ENCODE data around the gene GFI1B. TPM values are rescaled to one million over a fixed set of nuclear protein-coding genes. Genes with fewer than 3 reads are reported as not detected.

The GFI1B gene
- total RNA-seq, 2 experiments from 2014 or later: not detected

DNA sequence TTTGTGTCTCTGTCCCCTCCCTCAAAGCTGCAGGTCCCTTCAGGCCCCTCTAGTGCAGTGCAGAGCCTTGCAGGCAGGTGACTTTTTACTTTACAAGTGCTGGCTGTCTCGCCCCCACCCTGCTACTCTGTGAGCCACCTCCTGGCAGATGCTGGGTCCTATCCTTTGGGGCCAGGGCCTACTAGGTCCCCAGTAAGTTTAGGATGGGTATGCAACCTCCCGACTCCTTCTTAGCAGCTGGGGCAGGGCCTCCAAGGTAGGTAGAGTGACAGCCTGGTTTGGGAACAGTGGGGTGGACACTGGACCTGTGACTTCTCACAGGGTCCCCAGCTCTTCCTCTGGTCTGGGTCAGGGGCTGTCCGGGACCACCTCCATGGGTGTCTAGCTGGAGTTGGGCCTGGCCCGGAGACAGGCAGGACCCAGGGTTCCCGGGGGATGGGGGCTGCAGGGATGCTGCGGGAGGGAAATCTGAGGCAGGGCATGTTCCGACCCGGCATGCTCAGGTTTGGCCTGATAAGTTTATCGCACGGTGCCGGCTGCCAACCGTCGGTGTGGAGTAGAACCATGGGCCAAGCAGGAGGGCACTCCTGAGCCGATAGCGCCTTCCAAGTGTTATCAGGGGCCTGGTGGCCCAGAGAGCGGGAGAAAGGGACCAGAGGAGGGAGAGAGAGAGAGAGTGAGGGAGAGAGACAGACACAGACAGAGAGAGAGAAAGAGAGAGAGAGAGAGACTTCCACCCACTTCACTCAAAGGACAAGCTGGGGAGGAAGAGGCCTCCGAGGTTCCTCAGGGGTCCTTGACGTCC, 20.5 kb downstream of the GFI1B start:
- ChIA-PET POLR2A (interaction anchor here (0.7 kb wide), 1 partner anchor 31 kb away, joined by 3 read pairs; no protein-coding TSS in a partner anchor), CTCF (no interaction called here)
- DNase-seq: no peak
- Mint-ChIP-seq H3K4me3 (no peak overlapping the region), H3K27ac (no peak overlapping the region), H3K4me1 (peaks cover 3% of the 10 kb centered on the region), H3K36me3 (ENCODE audit: low read depth) (no peaks in the 10 kb centered on the region), H3K27me3 (peaks cover 27% of the 10 kb centered on the region), H3K9me3 (no peaks in the 10 kb centered on the region)

DNA sequence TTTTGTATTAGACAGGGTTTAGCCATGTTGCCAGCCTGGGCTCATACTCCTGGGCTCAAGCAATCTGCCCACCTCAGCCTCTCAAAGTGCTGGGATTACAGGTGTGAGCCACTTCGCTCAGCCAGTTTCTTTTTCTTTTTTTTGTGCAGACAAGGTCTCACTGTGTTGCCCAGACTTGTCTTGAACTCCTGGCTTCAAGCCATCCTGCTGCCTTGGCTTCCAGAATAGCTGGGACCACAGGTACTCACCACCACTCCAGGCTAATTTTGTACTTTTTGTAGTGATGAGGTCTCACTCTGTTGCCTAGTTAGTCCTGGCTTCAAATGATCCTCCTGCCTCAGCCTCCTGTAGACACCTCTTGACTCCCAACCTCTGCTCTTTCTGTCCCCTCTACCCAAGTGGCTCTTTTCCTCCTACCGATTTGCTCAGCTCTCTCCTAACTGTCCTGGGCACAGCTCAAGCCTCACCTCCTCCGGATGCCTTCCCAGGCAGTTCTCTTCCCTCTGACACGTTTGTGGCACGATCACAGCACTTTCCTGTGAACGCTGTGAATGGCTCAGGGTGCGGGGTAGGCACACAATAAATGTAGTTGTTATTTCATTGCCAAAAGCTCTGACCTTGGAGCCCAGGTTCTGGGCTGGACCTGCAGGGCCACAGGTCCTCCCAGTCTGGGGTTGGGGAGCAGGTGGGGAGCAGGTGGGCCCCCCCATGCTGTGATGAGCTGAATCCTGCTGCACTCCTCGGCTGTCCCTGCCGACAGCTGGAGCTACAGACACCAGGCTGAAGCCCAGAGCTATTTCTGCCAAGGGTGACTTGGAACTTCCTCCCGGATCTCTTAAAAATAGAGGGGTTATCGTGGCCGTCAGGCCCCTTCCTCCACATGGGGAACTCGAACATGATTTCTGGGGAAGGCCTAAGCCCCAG, 23.9 kb downstream of the GFI1B start:
- H3K27ac Mint-ChIP-seq: no peak overlapping the region
- H3K4me3 Mint-ChIP-seq: no peak overlapping the region
- ChIA-PET POLR2A (interaction anchor here (1.9 kb wide), 1 partner anchor 28 kb away, joined by 5 read pairs; the partner anchor contains the start of gene GTF3C5), CTCF (interaction anchor here (1.4 kb wide), 1 partner anchor 20 kb away, joined by 3 read pairs; no protein-coding TSS in a partner anchor)
- no peaks in the 10 kb centered on the region for H3K4me1 Mint-ChIP-seq
- H3K9me3 Mint-ChIP-seq: no peaks in the 10 kb centered on the region
- no peak for DNase-seq
- H3K36me3 Mint-ChIP-seq (ENCODE audit: low read depth): no peaks in the 10 kb centered on the region
- H3K27me3 Mint-ChIP-seq: peaks cover 35% of the 10 kb centered on the region

DNA sequence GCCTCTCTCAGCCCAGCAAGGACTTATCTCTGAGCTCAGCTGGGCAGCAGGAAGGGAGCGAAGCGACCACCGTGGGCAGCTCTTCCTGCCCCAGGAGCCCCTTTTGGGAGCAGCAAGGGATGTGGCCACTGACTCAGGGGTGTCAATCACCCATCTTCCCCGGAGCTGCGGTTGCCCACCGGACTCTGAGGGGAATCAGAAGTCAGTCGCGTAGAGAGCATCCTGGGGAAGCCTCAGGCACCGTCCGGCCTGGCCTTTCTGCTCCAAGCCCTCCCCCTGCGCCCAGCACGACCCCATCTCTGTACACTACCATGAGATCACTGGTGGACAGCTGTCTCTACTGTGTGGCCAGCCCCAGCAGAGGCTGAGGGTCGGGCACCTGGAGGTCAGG, 24.6 kb downstream of the GFI1B start:
- Mint-ChIP-seq H3K9me3 (no peaks in the 10 kb centered on the region), H3K36me3 (ENCODE audit: low read depth) (no peaks in the 10 kb centered on the region), H3K4me1 (no peaks in the 10 kb centered on the region), H3K4me3 (no peak overlapping the region), H3K27me3 (peaks cover 34% of the 10 kb centered on the region), H3K27ac (no peak overlapping the region)
- DNase-seq: no peak
- ChIA-PET POLR2A (interaction anchor here (1.9 kb wide), 1 partner anchor 27 kb away, joined by 5 read pairs; the partner anchor contains the start of gene GTF3C5), CTCF (interaction anchor here (1.4 kb wide), 1 partner anchor 19 kb away, joined by 3 read pairs; no protein-coding TSS in a partner anchor)

DNA sequence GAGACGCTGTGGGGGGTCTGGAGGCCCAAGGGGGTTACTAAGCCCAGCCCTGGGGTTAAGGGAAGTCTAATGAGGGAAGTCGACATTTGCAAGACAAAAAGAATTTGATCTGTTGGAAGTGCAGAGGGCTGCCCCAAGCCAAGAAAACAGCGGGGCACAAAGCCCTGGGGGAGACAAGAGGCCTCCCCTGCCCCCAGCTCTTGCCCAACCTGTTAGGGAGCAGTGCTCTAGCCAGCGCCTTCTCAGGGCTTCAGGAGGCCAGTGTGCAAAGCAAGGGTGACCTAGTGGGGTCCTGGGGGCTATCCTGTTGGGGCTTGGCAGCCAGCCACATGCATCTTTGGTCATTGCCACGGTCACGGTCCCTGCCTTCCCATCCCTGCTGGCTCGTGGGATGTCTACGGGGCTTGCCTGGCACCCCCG, 25.2 kb downstream of the GFI1B start:
- Mint-ChIP-seq H3K4me1 (no peaks in the 10 kb centered on the region), H3K36me3 (ENCODE audit: low read depth) (no peaks in the 10 kb centered on the region), H3K4me3 (no peak overlapping the region), H3K27ac (no peak overlapping the region), H3K9me3 (no peaks in the 10 kb centered on the region), H3K27me3 (peaks cover 34% of the 10 kb centered on the region)
- ChIA-PET POLR2A (interaction anchor here (1.9 kb wide), 1 partner anchor 27 kb away, joined by 5 read pairs; the partner anchor contains the start of gene GTF3C5), CTCF (no interaction called here)
- DNase-seq: no peak

DNA sequence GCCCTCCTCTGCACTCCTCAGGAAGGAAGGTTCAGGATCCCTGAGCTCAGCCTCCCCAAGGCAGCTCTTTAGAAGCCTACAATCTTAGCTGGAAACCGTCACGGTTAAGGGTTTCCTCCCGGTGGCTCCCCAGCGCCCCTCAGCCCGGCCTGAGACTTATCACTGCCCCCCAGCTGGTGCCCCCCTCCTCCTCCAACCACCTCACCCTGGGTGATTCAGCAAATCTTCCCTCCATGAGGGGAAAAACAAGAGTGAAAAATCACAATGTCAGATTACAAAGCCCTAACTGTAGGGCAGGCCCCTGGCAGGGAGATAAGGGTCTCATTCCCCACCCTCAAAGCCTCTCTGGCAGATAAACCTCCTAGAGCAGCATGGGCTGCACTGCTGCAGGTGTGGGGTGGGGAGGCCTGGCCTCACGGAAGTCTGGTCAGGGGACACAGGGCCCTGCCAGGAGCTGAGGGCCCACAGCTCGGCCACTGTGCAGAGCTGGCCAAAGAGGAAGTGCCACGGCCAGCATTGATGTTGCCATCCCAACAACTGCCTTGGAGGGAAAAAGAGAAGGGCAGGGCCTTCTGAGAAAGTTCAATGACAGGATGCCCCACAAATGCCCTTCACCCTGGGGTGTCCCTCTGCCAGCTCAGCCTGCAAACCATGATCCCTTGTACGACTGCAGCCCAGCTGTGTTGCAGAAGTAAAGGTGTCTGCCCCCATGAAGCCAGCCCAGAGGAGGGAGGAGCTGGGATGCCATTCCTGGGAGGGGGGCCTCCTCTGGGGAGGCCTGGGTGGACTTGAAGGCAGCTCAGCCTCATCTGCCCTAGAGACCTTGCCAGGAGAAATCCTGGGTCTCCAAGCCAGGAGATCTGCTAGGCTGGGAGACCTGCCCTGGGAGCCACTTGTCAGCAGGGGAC, 25.9 kb downstream of the GFI1B start:
- ChIA-PET CTCF (interaction anchor here (1.2 kb wide), 1 partner anchor 18 kb away, joined by 5 read pairs; no protein-coding TSS in a partner anchor), POLR2A (no interaction called here)
- H3K27me3 Mint-ChIP-seq: peaks cover 39% of the 10 kb centered on the region
- no peak for DNase-seq
- H3K27ac Mint-ChIP-seq: no peak overlapping the region
- H3K4me1 Mint-ChIP-seq: no peaks in the 10 kb centered on the region
- H3K36me3 Mint-ChIP-seq (ENCODE audit: low read depth): no peaks in the 10 kb centered on the region
- H3K9me3 Mint-ChIP-seq: no peaks in the 10 kb centered on the region
- H3K4me3 Mint-ChIP-seq: no peak overlapping the region

DNA sequence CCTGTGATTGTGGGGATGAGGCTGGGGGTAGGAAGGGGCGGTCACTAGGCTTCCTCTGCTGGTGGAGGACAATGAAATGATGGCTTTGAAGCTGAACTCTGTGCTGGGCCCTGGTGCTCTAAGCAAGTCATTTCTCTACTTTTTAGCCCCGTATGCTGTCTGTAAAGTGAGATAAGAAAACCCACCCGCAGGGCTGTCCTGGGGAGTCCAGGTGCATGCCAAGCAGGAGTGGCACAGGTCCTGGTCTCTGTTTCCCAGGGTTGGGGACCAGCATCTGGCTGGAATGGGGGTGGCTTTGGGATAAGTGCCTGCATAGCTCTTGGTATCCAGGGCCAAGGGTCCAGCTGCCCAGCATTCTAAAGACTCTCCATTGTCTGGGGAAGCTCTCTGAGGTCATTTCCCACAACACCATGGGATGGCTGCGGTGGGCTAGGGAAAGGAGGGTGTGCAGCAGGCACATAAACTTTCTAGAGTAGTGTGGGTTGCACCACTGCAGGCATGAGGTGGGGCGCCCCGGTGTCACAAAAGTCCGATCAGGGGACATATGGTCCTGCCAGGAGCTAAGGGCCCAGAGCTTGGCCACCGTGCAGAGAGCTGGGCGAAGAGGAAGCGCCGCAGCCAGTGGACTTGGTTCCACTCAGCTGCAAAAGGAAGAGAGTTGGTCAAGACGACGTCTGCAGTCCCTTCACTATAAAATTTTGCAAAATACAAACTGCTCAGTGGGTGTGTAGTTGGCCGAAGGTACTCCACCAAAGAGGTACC, 26.7 kb downstream of the GFI1B start:
- ChIA-PET POLR2A (no interaction called here), CTCF (interaction anchor here (0.6 to 1.2 kb wide), 2 partner anchors 17 kb away, joined by 3 to 5 read pairs; no protein-coding TSS in a partner anchor)
- no peak overlapping the region for H3K4me3 Mint-ChIP-seq
- no peaks in the 10 kb centered on the region for H3K9me3 Mint-ChIP-seq
- no peak overlapping the region for H3K27ac Mint-ChIP-seq
- no peak for DNase-seq
- H3K27me3 Mint-ChIP-seq: peaks cover 41% of the 10 kb centered on the region
- H3K4me1 Mint-ChIP-seq: no peaks in the 10 kb centered on the region
- H3K36me3 Mint-ChIP-seq (ENCODE audit: low read depth): no peaks in the 10 kb centered on the region

DNA sequence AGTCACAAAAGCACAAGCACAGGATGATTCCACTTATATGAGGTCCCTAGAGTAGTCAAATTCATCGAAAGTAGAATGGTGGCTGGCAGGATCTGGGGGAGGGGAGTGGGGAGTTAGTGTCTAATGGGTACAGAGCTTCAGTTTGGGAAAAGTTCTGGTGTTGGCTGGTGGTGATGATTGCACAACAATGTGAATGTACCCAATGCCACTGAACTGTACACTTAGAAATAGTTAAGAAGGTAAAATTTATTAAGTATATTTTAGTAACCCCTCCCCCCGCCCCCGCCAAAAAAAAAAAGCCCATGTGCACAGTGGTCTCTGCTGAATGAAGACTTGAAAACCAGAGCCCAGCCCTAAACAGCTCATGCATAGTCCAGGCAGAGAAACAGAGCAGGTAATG, 27.5 kb downstream of the GFI1B start:
- no peaks in the 10 kb centered on the region for H3K36me3 Mint-ChIP-seq (ENCODE audit: low read depth)
- POLR2A ChIA-PET: no interaction called here
- H3K4me3 Mint-ChIP-seq: no peak overlapping the region
- H3K27ac Mint-ChIP-seq: no peak overlapping the region
- CTCF ChIA-PET: interaction anchor here (0.6 kb wide), 1 partner anchor 16 kb away, joined by 3 read pairs; no protein-coding TSS in a partner anchor
- H3K4me1 Mint-ChIP-seq: no peaks in the 10 kb centered on the region
- peaks cover 39% of the 10 kb centered on the region for H3K27me3 Mint-ChIP-seq
- no peaks in the 10 kb centered on the region for H3K9me3 Mint-ChIP-seq
- DNase-seq: no peak

DNA sequence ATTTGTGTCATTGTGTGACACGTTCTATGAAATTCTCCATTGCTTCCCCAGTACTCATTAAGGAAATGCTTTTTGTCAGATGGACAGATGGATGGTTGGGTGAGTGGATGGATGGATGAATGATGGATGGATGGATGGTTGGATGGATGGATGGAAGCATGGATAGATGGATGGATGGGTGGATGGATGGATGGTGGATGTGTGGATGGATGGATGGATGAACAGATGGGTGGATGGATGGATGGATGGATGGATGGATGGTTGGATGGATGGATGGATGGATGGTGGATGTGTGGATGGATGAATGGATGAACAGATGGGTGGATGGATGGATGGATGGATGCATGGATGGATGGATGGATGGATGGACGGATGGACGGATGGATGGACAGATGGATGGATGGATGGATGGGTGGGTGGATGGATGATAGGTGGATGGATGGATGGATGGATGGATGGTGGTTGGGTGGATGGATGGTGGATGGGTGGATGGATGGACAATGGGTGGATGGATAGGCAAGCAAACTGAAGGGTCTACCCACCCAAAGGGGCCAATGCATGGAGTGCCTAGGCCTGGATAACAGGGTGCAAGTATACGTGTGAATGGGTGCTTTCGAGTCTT, 28.3 kb downstream of the GFI1B start:
- no peak for DNase-seq
- ChIA-PET CTCF (interaction anchor here (2.0 kb wide), 1 partner anchor 15 kb away, joined by 5 read pairs; no protein-coding TSS in a partner anchor), POLR2A (no interaction called here)
- Mint-ChIP-seq H3K36me3 (ENCODE audit: low read depth) (no peaks in the 10 kb centered on the region), H3K4me3 (no peak overlapping the region), H3K27ac (no peak overlapping the region), H3K27me3 (peaks cover 39% of the 10 kb centered on the region), H3K4me1 (no peaks in the 10 kb centered on the region), H3K9me3 (no peaks in the 10 kb centered on the region)

DNA sequence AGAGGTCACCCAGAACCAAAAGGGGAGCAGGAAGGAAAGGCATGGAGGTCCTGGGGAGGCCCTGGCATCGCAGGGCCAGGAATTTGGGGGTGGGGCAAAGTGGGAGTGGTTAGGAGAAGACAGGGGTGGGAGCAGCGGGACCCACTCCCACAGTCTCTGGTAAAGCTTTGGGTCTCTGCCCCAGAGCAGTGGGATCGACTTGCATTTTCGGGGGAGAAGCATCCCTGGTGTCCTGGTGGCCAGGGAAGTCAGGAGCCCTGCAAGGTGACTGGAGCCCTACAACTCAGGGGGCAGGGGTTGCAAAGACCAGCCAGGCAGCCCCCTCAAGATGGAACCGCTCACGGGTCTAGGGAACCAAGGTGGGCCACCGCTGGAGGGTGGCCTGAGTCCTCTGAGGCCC, 29.9 kb downstream of the GFI1B start:
- Mint-ChIP-seq H3K36me3 (ENCODE audit: low read depth) (no peaks in the 10 kb centered on the region), H3K27ac (no peak overlapping the region)
- POLR2A ChIA-PET: no interaction called here

DNA sequence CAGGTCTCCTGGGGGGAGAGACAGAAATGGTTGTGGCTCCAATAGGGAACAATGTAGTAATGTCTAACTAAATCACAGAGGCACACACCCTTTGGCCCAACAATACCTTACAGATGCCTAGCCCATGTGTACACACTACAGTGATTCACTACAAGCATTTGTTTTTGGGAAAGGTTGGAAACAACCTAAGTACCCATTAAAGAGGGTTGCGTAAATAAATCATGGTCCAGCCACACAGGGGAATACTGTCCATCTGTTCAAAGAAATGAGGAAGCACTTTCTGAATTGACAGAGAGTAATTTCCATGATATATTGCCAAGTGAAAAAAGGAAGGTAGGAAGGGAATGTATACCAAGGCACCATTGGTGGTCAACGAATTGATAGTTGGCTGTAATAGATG, 30.3 kb downstream of the GFI1B start:
- no peaks in the 10 kb centered on the region for H3K36me3 Mint-ChIP-seq (ENCODE audit: low read depth)
- no peak overlapping the region for H3K4me3 Mint-ChIP-seq
- H3K27me3 Mint-ChIP-seq: peaks cover 28% of the 10 kb centered on the region
- no peak for DNase-seq
- no peaks in the 10 kb centered on the region for H3K4me1 Mint-ChIP-seq
- ChIA-PET POLR2A (no interaction called here), CTCF (no interaction called here)
- no peak overlapping the region for H3K27ac Mint-ChIP-seq
- no peaks in the 10 kb centered on the region for H3K9me3 Mint-ChIP-seq

More for the DNA sequence above, 29.9 kb downstream of the GFI1B start:
- Mint-ChIP-seq H3K4me3 (no peak overlapping the region), H3K27me3 (peaks cover 28% of the 10 kb centered on the region), H3K9me3 (no peaks in the 10 kb centered on the region), H3K4me1 (no peaks in the 10 kb centered on the region)
- no peak for DNase-seq
- CTCF ChIA-PET: interaction anchor here (2.0 kb wide), 1 partner anchor 14 kb away, joined by 5 read pairs; no protein-coding TSS in a partner anchor

DNA sequence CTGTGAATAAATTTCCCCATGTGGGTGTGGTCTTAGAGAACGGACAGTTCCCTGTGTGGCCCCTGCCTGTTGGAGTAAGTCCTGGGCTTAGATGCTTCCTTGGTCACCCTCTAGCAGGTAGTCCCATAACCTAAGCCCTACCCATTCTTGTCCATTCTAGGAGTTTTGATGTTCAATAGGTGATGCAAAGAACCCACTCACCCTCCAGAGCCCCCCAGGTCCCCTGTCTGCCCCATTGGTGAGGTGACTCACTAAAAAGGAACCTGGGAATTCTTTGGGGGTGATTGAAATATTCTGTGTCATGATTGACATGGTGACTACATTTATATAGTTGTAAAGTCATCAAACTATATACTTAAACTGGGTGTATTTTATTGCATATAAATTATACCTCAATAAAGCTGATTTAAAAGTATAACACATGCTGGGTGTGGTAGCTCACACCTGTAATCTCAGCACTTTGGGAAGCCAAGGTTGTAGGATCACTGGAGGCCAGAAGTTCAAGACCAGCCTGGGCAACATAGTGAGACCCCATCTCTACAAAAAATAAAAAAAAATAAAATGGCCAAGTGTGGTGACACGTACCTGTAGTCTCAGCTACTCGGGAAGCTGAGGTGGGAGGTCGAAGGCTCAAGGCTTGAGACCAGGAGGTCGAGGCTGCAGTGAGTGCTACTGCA, 31.6 kb downstream of the GFI1B start:
- Mint-ChIP-seq H3K9me3 (no peaks in the 10 kb centered on the region), H3K27me3 (peaks cover 33% of the 10 kb centered on the region), H3K4me3 (no peak overlapping the region), H3K4me1 (no peaks in the 10 kb centered on the region), H3K36me3 (ENCODE audit: low read depth) (no peaks in the 10 kb centered on the region), H3K27ac (no peak overlapping the region)
- ChIA-PET POLR2A (no interaction called here), CTCF (interaction anchor here (1.7 kb wide), 1 partner anchor 12 kb away, joined by 8 read pairs; no protein-coding TSS in a partner anchor)
- no peak for DNase-seq
